HT1080 (cell line): ENCODE results near the gene RCOR1. TPM values are rescaled to one million over a fixed set of nuclear protein-coding genes. Genes with fewer than 3 reads are reported as not detected.
A peak's percentile ranks its signal among the peaks of the same experiment; 100 is the strongest.
"Not testable (repeated sequence)": the region's sequence is repeated elsewhere in the genome, so short reads cannot be mapped to it uniquely, and the experiment has no call there.

ENCODE experiments used
- DNase-seq: peaks from one replicate; pipeline ENCODE4 v3.0.0-alpha.2; 2015; ENCODE audit warnings: low read depth
- polyA plus RNA-seq, 2 experiments: library from polyadenylated mRNA; depleted of rRNA; stranded (reverse); fragments of >200 nt; gene quantifications; 2 replicates each; pipeline ENCODE4 v1.2.3, GENCODE V29; 2015
- total RNA-seq: library from RNA; depleted of rRNA; stranded (reverse); fragments of >200 nt; shearing (Covaris generic); gene quantifications from 2 replicates; pipeline ENCODE4 v1.2.3, GENCODE V29; 2014; rRNA removed

RCOR1 gene
- 9.5 and 15.1 TPM in 2 replicates for total RNA-seq
- polyA plus RNA-seq (2015; cell fraction: cytosol; rRNA removed), result 14.5 and 20.2 TPM in 2 replicates
- 20.9 and 21.2 TPM in 2 replicates for polyA plus RNA-seq (2015; cell fraction: nucleus; rRNA removed)

GRCh38 chr14:102591944-102592762 is at the start of gene RCOR1:
TSS of gene RCOR1 (plus strand) at chr14:102592649. CDS start at chr14:102592887, 238 bp downstream.
- DNase-seq, result peak; percentile 87

- no peak for DNase-seq
These were observed 48.3 kb upstream of the RCOR1 start for GRCh38 chr14:102544046-102544746.

- DNase-seq, result no peak
These were observed 47.5 kb upstream of the RCOR1 start for GRCh38 chr14:102544747-102545460.

GRCh38 chr14:102545461-102546265 is 46.8 kb upstream of the RCOR1 start:
- DNase-seq, result no peak

- no peak for DNase-seq
These were observed 43.7 kb upstream of the RCOR1 start for GRCh38 chr14:102548616-102549240.

GRCh38 chr14:102550927-102551401 is 41.5 kb upstream of the RCOR1 start:
- DNase-seq, result not testable (repeated sequence)

GRCh38 chr14:102551995-102552705 is 40.3 kb upstream of the RCOR1 start:
- peak; percentile 59 for DNase-seq

GRCh38 chr14:102554821-102555819 is 37.3 kb upstream of the RCOR1 start:
- no peak for DNase-seq

GRCh38 chr14:102556098-102556677 is 36.3 kb upstream of the RCOR1 start:
- DNase-seq, result no peak

GRCh38 chr14:102557434-102558226 is 34.8 kb upstream of the RCOR1 start:
- DNase-seq, result no peak

- DNase-seq, result no peak
These were observed 33.9 kb upstream of the RCOR1 start for GRCh38 chr14:102558556-102558955.

- DNase-seq, result no peak
These were observed 31.8 kb upstream of the RCOR1 start for GRCh38 chr14:102560458-102561261.

- DNase-seq, result peak; percentile 72
These were observed 27.0 kb upstream of the RCOR1 start for GRCh38 chr14:102565331-102565887.

- no peak for DNase-seq
These were observed 26.5 kb upstream of the RCOR1 start for GRCh38 chr14:102565959-102566358.

GRCh38 chr14:102568115-102568614 is 24.3 kb upstream of the RCOR1 start:
- no peak for DNase-seq
